Fibroblast of skin of abdomen (primary cell): Measurements from ENCODE around the gene ABCA4.
"Not testable (repeated sequence)": the region's sequence is repeated elsewhere in the genome, so short reads cannot be mapped to it uniquely, and the experiment has no call there.

Experiments used
- DNase-seq: peaks from one replicate; pipeline ENCODE4 v3.0.0-alpha.2; 2013

ABCA4 gene

GRCh38 chr1:94000510-94001282 is 120.3 kb downstream of the ABCA4 start:
- no peak for DNase-seq

- no peak for DNase-seq
Observed at GRCh38 chr1:93999840-94000415, 121.0 kb downstream of the ABCA4 start.

GRCh38 chr1:93998532-93998931 is 122.4 kb downstream of the ABCA4 start:
- not testable (repeated sequence) for DNase-seq

GRCh38 chr1:93997756-93998155 is 123.2 kb downstream of the ABCA4 start:
- DNase-seq, result no peak

- DNase-seq, result no peak
Observed at GRCh38 chr1:93995837-93996536, 125.0 kb downstream of the ABCA4 start.

DNA sequence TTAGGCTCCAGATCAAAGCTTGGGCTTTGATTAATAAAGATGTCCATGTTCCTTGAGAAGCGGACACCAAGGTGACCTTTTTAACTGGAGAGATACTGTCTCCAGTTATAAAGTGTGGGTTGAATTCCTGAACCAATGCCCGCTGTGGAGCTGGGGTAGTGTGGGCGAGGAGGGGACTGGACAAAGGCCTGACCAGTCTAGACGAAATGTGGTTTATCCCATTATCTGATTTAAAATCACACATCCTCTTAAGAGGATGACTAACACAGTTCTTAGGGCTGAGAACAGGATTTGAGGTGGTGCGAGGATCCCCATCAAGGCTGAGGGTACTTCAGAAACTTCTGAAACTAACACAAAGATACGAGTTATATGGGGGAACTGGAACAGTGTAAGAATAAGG is 127.2 kb downstream of the ABCA4 start:
- no peak for DNase-seq

- DNase-seq, result no peak
Observed at GRCh38 chr1:93992954-93993353, 128.0 kb downstream of the ABCA4 start.

DNA sequence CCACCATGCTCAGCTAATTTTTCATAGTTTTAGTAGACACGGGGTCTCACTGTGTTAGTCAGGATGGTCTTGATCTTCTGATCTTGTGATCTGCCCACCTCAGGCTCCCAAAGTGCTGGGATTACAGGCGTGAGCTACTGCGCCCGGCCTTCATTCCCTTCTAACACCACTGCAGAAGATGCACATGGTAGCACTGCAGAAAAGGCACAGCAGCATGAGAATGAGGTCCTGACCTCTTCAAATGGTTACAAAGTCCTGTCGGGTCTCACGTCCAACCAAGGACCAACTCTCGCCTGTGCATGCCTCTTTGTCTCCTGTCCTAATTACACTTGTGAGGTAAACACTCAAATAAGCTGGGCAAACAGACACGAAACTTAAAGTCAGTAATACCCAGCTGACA is 128.8 kb downstream of the ABCA4 start:
- no peak for DNase-seq

- no peak for DNase-seq
Observed at GRCh38 chr1:93991271-93991670, 129.7 kb downstream of the ABCA4 start.

DNA sequence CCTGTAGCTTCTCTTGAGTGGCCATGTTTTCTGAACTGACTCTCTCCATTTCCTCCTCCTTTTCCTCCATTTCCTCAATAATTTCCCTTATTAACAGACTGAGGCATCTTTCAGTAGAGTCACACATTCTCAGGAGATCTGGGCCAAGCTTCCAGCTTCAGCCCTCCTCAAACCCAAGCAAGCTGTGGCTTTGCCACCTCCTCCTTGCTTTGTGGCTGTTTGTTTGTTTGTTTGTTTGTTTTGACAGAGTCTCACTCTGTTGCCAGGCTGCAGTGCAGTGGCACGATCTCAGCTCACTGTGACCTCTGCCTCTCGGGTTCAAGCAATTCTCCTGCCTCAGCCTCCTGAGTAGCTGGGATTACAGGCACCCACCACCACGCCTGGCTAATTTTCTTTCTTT is 130.5 kb downstream of the ABCA4 start:
- DNase-seq, result not testable (repeated sequence)

GRCh38 chr1:93990010-93990409 is 130.9 kb downstream of the ABCA4 start:
- DNase-seq, result no peak

DNA sequence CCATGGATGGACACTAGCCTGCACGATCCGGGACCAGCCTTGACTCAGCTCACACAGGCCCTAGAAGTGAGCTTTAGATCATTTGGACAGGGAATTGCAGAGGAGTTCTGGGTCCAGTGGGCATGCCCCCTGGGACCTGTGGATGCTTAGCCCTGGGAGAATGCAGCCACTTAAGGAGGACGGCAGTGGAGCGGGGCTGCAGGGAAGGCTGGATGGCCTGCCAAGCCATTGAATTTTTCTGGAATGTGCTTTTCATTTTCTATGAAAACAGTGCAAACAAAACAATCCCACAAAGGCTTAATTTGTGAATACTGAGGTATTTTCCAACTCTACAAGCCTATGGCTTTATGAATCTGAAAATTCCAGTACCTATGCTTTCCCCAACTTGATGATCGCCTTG is 131.3 kb downstream of the ABCA4 start:
- no peak for DNase-seq

- peak; percentile 89 for DNase-seq
Observed at GRCh38 chr1:93988634-93989350, 132.2 kb downstream of the ABCA4 start.

DNA sequence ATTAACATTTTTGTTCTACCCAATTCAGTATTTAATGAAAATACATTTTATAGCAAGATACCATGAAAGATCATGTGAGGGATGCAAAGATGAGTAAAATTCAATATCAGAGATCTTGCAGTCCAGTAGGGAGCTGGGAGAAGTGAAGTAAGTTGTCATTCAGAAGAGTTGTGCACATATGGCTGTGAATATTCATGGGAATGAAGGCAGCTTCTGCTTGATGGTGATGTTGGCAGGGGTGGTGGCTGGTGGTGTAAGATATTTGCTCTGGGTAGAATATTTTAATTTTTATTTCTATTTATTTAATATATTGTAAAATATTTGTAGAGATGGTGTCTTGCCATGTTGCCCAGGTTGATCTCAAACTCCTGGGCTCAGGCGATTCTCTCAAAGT is 139.7 kb downstream of the ABCA4 start:
- DNase-seq, result no peak

GRCh38 chr1:93980320-93981273 is 140.4 kb downstream of the ABCA4 start:
- DNase-seq, result peak; percentile 62

DNA sequence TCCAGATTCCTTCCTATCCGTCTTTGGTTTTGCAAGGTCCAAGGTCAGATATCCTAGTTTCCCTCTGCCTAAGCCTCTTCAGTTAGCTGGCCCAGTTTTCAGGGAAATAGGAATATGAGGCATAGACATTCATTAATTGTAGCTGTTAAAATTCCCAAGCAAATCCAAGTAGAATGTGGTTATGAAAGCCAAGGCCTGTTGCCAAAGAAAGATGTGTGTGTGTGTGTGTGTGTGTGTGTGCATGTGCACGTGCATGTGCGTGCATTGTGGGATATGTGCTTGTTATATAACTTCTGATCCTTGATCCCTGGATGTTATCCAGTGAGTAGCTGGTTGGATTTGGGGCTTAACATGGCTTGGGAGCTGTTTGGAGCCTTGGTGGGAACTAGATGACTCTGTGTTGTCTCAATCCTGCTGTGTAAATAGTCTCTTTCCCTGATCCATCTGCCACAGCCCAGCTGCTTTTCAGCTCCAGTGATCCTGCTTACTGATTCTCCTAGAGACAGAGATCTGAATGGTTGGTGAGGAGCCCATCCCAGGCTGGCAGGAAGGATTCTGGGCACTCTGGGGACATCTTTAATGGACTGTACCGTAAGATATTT is 141.1 kb downstream of the ABCA4 start:
- peak; percentile 89 for DNase-seq

GRCh38 chr1:93979040-93979717 is 141.8 kb downstream of the ABCA4 start:
- DNase-seq, result no peak

DNA sequence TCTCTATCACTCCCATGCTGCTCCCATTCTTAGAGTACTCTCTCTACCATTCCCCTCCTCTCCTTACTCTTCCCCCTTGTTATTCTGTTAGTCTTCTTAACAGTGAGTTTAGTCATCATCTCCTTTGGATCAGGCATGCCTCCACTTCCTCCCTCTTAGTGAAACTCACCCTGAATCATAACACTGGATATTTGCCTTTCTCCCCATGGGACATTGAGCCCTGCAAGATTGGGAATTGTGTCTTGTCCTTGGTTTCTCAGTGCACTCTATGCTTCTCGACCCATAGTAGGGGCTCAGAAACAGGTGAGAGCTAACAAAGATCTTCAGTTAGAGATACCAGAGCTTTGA is 143.4 kb downstream of the ABCA4 start:
- DNase-seq, result peak; percentile 56

- no peak for DNase-seq
Observed at GRCh38 chr1:93976711-93977597, 144.0 kb downstream of the ABCA4 start.

- DNase-seq, result no peak
Observed at GRCh38 chr1:93976291-93976690, 144.7 kb downstream of the ABCA4 start.
